WI38 (cell line): ENCODE results near the gene KHDC4.
"Not testable (repeated sequence)": the region's sequence is repeated elsewhere in the genome, so short reads cannot be mapped to it uniquely, and the experiment has no call there.

Source experiments
- H3K4me3 ChIP-seq: 2 replicates; pipeline ENCODE4 v1.5.1; 2011; ENCODE audit warnings: low read depth, mild to moderate bottlenecking, control low read depth, low read length
- TF ChIP-seq, protein P1 (sequence below): IDR thresholded peaks from 2 replicates; pipeline ENCODE4 v1.5.1; 2012; ENCODE audit warnings: low read depth, mild to moderate bottlenecking, control low read depth, low read length

KHDC4 gene

DNA sequence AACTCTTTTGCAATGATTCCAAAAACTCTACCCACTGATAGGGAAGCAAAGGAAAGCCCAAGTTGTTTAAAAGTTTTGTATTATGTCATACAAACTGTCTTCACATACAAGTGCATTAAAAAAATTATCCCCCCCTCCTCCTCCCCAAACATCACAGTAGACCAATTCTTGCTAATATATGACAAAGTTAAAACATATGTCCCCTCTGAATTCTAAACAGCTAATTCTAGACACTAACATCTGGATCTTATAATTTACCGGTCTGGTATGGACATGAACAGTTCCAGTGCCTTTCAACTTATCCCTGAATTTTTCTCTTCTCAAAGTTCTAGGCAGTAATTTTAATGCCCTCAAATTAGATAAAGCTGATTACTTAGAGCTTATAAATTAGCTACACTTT, 36.5 kb downstream of the KHDC4 start:
- H3K4me3 ChIP-seq, result no peak overlapping the region
- TF ChIP-seq, protein P1, sequence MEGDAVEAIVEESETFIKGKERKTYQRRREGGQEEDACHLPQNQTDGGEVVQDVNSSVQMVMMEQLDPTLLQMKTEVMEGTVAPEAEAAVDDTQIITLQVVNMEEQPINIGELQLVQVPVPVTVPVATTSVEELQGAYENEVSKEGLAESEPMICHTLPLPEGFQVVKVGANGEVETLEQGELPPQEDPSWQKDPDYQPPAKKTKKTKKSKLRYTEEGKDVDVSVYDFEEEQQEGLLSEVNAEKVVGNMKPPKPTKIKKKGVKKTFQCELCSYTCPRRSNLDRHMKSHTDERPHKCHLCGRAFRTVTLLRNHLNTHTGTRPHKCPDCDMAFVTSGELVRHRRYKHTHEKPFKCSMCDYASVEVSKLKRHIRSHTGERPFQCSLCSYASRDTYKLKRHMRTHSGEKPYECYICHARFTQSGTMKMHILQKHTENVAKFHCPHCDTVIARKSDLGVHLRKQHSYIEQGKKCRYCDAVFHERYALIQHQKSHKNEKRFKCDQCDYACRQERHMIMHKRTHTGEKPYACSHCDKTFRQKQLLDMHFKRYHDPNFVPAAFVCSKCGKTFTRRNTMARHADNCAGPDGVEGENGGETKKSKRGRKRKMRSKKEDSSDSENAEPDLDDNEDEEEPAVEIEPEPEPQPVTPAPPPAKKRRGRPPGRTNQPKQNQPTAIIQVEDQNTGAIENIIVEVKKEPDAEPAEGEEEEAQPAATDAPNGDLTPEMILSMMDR, result no peak

DNA sequence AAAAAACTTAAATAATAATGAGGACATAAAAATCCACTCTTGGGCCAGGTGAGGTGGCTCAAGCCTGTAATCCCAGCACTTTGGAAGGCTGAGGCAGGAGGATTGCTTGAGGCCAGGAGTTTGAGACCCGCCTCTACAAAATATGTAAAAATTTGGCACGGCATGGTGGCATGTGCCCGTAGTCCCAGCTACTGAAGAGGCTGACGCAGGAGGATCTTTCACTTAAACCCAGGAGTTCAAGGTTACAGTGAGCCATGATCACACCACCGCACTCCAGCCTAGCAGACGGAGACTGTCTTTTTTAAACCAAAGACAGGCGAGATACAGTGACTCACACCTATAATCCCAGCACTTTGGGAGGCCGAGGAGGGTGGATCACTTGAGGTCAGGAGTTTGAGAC, 37.7 kb downstream of the KHDC4 start:
- H3K4me3 ChIP-seq, result not testable (repeated sequence)

DNA sequence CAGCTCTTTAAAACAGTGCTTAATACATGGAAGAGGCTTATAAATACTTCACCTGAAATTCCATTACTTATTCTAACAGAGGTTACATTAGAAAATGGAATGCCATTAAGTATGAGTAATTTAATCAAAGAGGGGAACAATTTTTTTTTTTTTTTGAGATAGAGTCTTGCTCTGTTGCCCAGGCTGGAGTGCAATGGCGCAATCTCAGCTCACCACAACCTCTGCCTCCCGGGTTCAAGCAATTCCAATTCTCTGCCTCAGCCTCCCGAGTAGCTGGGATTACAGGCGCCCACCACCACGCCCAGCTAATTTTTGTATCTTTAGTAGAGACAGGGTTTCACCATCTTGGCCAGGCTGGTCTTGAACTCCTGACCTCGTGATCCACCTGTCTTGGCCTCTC, 38.6 kb downstream of the KHDC4 start:
- H3K4me3 ChIP-seq, result not testable (repeated sequence)

DNA sequence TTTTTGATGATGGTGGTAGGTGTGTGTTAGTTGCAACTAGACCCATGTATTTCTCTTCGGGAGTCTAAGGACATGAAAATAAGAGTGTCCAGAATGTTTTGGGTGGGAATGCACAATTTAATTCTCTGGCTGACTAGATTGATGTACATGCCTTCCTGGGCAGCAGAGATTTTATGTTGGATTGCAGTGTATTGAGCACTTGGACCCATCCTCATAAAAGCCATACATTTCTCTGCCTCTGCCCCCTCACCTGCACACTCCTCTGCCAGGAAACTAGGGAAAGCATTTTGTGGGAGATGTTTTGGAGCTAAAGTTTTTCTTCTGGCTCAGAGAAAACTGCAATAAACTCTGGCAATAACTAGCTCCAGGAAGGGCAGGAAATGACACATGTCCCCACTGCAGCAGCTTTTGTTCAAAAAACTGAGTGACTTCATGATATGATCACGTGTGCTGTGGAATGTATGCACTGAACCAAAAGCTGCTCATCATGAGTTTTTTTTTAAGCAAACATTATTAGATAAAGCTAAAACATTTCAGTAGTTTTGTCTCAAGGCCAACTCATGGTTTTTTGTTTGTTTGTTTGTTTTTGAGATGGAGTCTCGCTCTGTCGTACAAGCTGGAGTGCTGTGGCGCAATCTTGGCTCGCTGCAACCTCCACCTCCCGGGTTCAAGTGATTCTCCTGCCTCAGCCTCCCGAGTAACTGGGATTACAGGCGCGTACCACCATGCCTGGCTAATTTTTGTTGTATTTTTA, 40.6 kb downstream of the KHDC4 start:
- TF ChIP-seq, protein P1, result no peak

DNA sequence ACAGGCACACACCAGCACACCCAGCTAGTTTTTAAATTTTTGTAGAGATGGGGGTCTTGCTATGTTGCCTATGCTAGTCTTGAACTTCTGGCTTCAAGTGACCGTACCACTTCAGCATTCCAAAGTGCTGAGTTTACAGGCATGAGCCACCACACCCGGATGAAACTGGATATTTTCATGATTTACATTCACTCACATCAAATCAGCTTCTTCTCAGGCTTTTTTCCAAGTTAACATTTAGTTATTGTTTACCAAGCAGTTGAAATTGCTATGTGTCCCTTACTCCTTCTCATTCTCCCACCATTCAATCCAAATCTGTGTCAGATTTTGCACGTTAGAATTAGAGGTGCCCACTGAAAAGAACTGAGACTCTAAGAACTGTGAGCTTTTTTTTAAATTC, 41.4 kb downstream of the KHDC4 start:
- peak overlapping the region; percentile 4; the same call in 1 of the 2 replicates for H3K4me3 ChIP-seq
- TF ChIP-seq, protein P1, result no peak

More for the DNA sequence above, 40.6 kb downstream of the KHDC4 start:
- peak overlapping the region; percentile 4 for H3K4me3 ChIP-seq

DNA sequence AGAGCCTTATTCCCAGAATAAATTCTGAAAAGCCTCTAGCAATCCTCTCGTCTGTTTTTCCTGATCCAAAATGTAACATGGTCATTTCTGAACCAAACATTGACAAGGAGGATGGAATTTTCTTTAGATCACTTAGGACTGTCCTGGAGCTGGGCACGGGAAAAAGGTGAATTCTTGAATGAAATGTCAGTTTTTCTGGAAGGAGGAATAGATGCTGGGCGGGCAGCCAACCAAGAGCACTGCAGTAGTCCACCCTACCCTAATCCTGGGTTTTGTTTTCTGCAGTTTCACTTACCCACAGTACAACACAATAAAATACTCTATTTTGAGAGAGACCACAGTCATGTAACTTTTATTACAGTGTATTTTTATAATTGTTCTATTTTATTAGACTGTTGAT, 44.0 kb downstream of the KHDC4 start:
- TF ChIP-seq, protein P1, result no peak
- no peak overlapping the region for H3K4me3 ChIP-seq

DNA sequence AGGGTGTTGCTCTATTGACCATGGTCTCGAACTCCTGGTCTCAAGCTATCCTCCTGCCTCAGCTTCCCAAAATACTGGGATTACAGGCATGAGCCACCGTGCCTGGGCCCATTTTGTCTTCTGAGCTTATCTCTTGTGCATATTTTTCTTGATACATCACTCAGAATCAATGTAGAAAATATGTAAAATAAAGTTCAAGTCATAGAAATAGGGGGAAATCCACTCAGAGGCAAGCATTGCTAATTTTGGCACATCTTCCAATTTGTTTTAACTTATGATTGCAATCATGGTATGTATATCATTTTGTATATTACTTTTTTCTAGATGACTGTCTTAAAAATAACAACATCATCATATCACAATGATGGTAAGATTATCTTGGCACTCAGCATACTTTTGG, 44.6 kb downstream of the KHDC4 start:
- TF ChIP-seq, protein P1, result no peak
- H3K4me3 ChIP-seq, result no peak overlapping the region

DNA sequence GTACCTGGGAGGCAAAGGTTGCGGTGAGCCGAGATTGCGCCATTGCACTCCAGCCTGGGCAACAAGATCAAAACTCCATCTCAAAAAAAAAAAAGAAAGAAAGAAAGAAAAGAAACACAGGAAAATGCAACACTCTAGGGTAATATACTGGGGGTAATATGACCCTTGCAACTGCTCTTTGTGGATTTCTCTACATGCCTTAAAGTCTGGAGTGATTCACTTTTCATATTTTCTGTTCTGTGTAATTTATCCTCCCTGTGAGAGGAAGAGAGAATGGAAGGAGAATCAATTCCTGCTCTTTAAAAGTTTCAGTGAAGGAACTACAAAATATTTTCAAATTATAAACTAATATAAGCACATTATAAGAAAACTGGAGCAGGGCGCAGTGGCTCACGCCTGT, 45.7 kb downstream of the KHDC4 start:
- TF ChIP-seq, protein P1, result no peak
- no peak overlapping the region for H3K4me3 ChIP-seq
